DMS114 treated with DMSO at 0.1 percent for 48 hours (cell line): ENCODE results near the gene ZNF764.
"Not testable (repeated sequence)": the region's sequence is repeated elsewhere in the genome, so short reads cannot be mapped to it uniquely, and the experiment has no call there.

Experiments
- DNase-seq: peaks from one replicate; lab custom pipeline; 2025; ENCODE audit not compliant: unreplicated experiment; lab: John Stamatoyannopoulos, UW

Gene ZNF764

GRCh38 chr16:30528799-30529457, 29.2 kb downstream of the ZNF764 start:
- no peak for DNase-seq

GRCh38 chr16:30527635-30528178, 30.5 kb downstream of the ZNF764 start:
- DNase-seq: no peak

- peak; percentile 95 for DNase-seq
Measured at GRCh38 chr16:30526823-30527634, 31.1 kb downstream of the ZNF764 start.

GRCh38 chr16:30526137-30526822, 31.9 kb downstream of the ZNF764 start, which contains the start of gene ZNF768:
Gene ZNF768 (minus strand): TSS chr16:30526566. CDS start chr16:30526413, 153 bp downstream.
- DNase-seq: no peak

GRCh38 chr16:30525844-30526136, 32.4 kb downstream of the ZNF764 start:
- no peak for DNase-seq

- no peak for DNase-seq
Measured at GRCh38 chr16:30524575-30525568, 33.3 kb downstream of the ZNF764 start.

GRCh38 chr16:30523768-30524574, 34.2 kb downstream of the ZNF764 start:
- no peak for DNase-seq

- DNase-seq: not testable (repeated sequence)
Measured at GRCh38 chr16:30522702-30523463, 35.3 kb downstream of the ZNF764 start.

- no peak for DNase-seq
Measured at GRCh38 chr16:30521873-30522641, 36.1 kb downstream of the ZNF764 start.

- no peak for DNase-seq
Measured at GRCh38 chr16:30521476-30521872, 36.7 kb downstream of the ZNF764 start.

- DNase-seq: no peak
Measured at GRCh38 chr16:30519120-30520049, 38.8 kb downstream of the ZNF764 start.

- DNase-seq: no peak
Measured at GRCh38 chr16:30518552-30518951, 39.6 kb downstream of the ZNF764 start.

GRCh38 chr16:30515275-30515674, 42.9 kb downstream of the ZNF764 start:
- no peak for DNase-seq

GRCh38 chr16:30511509-30511908, 46.7 kb downstream of the ZNF764 start:
- DNase-seq: no peak

GRCh38 chr16:30510376-30510938, 47.7 kb downstream of the ZNF764 start:
- no peak for DNase-seq

- DNase-seq: no peak
Measured at GRCh38 chr16:30509081-30509765, 49.0 kb downstream of the ZNF764 start.
